ENCODE measurements around the gene TAAR6.
"Not testable (repeated sequence)": the region's sequence is repeated elsewhere in the genome, so short reads cannot be mapped to it uniquely, and the experiment has no call there.

The TAAR6 gene

DNA sequence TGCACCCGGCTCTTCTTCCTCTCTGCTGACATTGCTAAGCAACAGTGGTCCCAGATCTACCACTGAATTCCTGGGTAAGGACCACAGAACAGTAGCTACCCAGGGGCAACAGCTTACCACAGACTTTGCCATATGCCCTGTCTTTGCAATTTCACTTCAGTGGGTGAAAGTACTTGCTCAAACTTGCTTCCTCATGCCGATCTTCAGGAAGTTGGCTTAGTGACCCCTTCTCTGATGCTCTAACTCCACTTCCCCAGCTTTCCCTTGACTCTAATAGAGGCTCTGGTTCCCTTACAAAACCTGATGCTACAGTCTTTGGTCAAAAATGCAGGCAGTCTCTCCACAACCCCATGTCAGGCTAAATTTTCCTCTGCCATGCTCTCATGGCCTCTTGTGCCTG, 22.7 kb downstream of the TAAR6 start:
- DNase-seq = no peak

DNA sequence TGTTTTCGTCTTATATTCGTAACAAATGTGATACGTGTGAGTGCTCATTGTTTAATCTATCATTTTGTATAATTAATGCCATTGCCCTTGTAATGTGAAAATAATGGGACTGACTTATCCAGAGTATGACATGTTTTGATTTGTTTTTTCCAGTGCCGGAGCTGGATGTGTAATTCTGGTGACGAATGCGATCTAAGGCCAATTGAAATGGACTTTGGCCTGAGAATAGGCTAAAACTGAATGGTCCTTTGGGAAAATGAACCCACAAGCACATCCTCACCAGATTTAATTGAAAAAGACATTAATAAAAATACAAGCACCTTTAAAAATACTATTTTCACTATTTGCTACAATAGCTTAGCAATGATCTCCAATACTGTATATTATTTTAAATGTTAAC, 26.1 kb downstream of the TAAR6 start:
- DNase-seq = no peak

DNA sequence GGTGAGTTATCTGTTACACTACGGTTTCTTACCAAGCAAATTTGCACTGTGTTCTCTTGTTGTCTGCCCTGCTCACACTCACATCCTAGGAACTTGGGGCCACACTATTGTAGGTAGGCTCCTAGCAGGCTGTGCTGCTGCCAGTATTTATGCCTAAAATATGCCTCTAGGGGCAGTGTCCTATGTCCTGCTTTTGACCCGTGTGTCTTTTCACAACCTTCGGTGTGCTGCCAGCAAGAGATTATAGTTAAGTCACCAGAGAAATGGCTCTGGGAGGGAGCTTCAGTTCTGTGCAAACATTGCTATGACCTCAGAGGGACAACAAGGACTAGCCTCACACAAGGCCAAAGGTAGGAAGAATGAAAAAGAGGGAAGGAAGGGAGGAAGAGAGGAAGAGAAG, 28.4 kb downstream of the TAAR6 start:
- DNase-seq = no peak

- not testable (repeated sequence) for DNase-seq
Observed at GRCh38 chr6:132600900-132601299, 30.8 kb downstream of the TAAR6 start.

GRCh38 chr6:132604635-132605152, 34.6 kb downstream of the TAAR6 start:
- no peak for DNase-seq

- DNase-seq = no peak
Observed at GRCh38 chr6:132607544-132608233, 37.6 kb downstream of the TAAR6 start.

GRCh38 chr6:132611616-132612015, 41.5 kb downstream of the TAAR6 start:
- no peak for DNase-seq

GRCh38 chr6:132612449-132613108, 42.5 kb downstream of the TAAR6 start:
- no peak for DNase-seq

DNA sequence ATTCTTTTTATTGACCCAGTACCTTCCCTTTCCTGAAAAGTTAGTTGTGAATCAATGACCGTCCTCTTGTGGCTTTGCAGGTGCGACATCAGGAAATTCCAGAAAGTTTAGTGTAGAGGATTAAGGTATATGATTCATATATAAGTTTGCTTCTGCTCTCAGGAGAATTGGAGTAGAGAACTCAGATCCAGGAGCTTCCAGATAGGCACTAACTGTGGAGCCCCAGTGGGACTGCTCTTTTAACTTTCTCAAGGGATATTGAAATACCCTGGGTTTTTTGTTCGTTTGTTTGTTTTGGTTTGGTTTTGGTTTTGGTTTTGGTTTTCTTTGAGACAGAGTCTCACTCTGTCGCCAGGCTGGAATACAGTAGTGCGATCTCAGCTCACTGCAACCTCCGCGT, 44.4 kb downstream of the TAAR6 start:
- DNase-seq = no peak

DNA sequence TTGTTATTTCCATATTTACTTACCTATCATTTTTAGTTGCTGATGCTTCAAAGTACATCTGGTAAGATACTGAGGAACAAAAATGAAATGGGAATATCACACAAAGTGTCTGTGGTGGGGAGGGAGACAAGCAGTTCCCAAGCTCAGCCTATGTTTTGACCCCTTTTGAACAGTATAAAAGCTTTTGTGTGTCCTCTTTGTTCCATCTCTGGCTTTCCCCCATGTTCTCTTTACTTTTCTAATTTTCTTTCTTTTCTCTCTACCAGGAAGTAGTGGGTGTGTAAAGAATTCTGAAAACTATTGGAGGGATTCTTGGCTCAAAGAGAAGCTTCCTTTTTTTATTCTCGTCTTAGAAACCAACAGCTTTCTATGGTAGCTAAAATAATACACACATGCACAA, 46.6 kb downstream of the TAAR6 start:
- DNase-seq = no peak

Measured in stimulated activated CD4-positive, alpha-beta T cell treated with anti-CD3 and anti-CD28 coated beads, Interleukin-4, amount 100 ng/mL, for 4 hours (primary cell).